NT2/D1 (cell line): ENCODE data around the gene SCGN.

ENCODE experiments used
- DNase-seq: peaks from one replicate; pipeline ENCODE4 v3.0.0-alpha.2; 2011; ENCODE audit warnings: low read depth, low spot score
- H3K27me3 ChIP-seq: 2 replicates; pipeline ENCODE4 v1.6.0; 2011; ENCODE audit warnings: mild to moderate bottlenecking; ENCODE audit not compliant: insufficient read length, insufficient read depth
- H3K36me3 ChIP-seq: 2 replicates; pipeline ENCODE4 v1.6.1; 2011; ENCODE audit warnings: mild to moderate bottlenecking, low read length, mixed read lengths; ENCODE audit not compliant: insufficient read depth, insufficient read length
- H3K4me1 ChIP-seq: 2 replicates; pipeline ENCODE4 v1.5.1; 2011; ENCODE audit not compliant: insufficient read depth, insufficient read length
- H3K4me3 ChIP-seq: 2 replicates; pipeline ENCODE4 v1.5.1; 2011; ENCODE audit warnings: low read depth; ENCODE audit not compliant: insufficient read length
- H3K9ac ChIP-seq: 2 replicates; pipeline ENCODE4 v1.6.0; 2011; ENCODE audit warnings: low read depth; ENCODE audit not compliant: insufficient read length
- H3K9me3 ChIP-seq: 2 replicates; pipeline ENCODE4 v1.5.1; 2011; ENCODE audit warnings: mild to moderate bottlenecking, low read length; ENCODE audit not compliant: insufficient read depth
- SUZ12 ChIP-seq: IDR thresholded peaks from 2 replicates; pipeline ENCODE4 v1.6.1; 2011; ENCODE audit not compliant: insufficient read length, insufficient read depth; ENCODE audit errors: extremely low read depth
- YY1 ChIP-seq: IDR thresholded peaks from 2 replicates; pipeline ENCODE4 v1.6.1; 2011; ENCODE audit not compliant: insufficient read length, insufficient read depth
- ZNF274 ChIP-seq: IDR thresholded peaks from 2 replicates; pipeline ENCODE4 v1.6.1; 2011; ENCODE audit warnings: mild to moderate bottlenecking, low read depth, low read length

Gene SCGN

DNA sequence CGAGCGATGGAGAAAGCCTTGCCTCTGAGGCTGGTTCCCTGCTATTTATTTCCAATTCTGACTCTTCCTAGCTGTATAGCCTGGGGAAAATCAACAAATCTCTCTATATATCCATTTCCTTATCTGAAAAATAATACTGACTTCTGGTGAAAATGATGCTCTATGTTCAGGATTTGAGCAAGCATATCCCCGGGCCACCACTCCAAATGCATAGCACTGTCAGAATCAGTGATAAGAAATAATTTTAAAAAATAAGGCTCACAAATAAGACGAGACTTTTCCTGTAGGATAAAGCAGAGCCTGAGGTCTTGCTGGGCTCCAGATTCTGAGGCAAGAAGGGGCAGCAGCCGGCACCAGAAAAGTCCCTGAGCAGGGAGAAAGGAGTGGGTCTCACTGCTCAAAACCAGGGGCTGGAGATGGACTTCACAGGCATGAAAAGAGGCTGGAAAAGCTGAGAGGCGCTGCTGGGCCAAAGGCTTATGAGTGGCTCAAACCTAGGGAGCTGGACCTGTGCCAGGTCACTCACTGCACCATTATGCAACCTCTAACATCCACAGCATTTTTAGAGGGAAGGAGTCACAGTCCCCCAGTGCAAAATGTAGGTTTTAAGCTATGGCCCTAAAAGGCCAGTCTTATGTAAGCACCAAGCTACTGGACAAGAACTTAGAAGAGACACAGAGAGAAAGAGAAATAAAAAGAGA, 54.4 kb downstream of the SCGN start:
- Histone ChIP-seq H3K4me3 (no peak overlapping the region), H3K4me1 (no peaks in the 10 kb centered on the region), H3K9ac (no peak overlapping the region), H3K36me3 (no peaks in the 10 kb centered on the region), H3K9me3 (no peaks in the 10 kb centered on the region), H3K27me3 (no peaks in the 10 kb centered on the region)
- TF ChIP-seq SUZ12 (no peak), ZNF274 (no peak), YY1 (no peak)
- no peak for DNase-seq

DNA sequence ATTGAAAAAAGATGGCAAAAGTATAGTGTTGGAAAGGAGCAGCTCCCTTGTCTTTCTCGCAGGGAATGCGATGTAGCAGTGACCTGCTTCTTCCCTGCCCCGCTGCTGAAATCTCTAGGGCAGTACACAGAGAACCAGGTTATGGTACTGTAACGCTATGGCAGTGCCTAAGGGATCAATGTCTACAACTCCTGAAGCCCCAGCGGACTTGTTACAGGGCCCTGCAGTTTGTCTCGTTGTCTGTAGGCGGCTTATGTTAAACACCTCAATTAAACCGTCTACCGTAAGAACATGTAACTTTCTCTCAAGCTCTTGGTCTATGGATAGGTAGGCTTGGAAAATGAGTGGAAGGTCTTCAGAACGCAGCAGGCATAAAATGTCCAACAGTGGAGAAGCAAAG, 57.7 kb downstream of the SCGN start:
- Histone ChIP-seq H3K4me3 (no peak overlapping the region), H3K4me1 (no peaks in the 10 kb centered on the region), H3K9me3 (no peaks in the 10 kb centered on the region), H3K27me3 (no peaks in the 10 kb centered on the region), H3K9ac (no peak overlapping the region), H3K36me3 (no peaks in the 10 kb centered on the region)
- DNase-seq, result no peak
- TF ChIP-seq ZNF274 (no peak), YY1 (no peak), SUZ12 (no peak)

DNA sequence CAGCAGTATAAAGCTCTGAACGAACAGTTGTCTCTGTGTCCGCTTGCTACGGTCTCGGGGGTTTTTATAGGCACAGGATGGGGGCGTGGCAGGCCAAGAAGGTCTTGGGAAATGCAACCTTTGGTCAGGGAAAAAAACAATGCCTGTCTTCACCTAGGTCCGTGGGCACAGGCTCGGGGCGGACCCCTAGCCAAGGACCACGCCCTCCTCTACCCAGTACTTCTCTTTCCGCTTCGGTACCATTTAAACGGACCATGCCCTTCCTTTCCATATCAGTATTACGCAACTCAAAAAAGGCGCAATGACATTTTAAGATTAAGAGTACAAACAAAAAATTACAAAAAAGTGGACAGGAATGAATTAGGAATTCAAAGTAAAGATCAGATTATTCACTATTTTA, 58.3 kb downstream of the SCGN start:
- Histone ChIP-seq H3K4me1 (no peaks in the 10 kb centered on the region), H3K9ac (no peak overlapping the region), H3K27me3 (no peaks in the 10 kb centered on the region), H3K36me3 (no peaks in the 10 kb centered on the region), H3K4me3 (no peak overlapping the region), H3K9me3 (no peaks in the 10 kb centered on the region)
- TF ChIP-seq ZNF274, result no peak
- no peak for TF ChIP-seq SUZ12
- no peak for TF ChIP-seq YY1
- no peak for DNase-seq

DNA sequence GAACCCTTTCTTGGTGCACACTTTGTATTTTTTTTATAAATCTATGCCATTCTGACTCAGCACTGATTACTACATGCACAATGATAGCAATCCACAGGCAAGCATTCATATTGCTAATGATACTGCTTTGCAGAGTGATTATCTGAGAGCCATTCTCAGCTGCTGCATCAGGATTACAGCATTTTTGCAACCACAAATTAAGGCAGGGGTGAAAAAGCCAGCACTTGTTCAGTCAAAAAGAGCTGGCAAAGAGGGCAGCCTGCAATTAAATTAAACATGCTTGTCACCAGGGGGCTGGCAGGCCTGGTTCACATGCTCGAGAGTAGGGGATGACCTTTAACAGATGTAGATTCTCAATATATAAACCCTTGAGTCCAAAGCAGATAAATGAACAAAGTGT, 61.8 kb downstream of the SCGN start:
- no peak for DNase-seq
- Histone ChIP-seq H3K9ac (no peak overlapping the region), H3K4me1 (no peaks in the 10 kb centered on the region), H3K27me3 (no peaks in the 10 kb centered on the region), H3K9me3 (no peaks in the 10 kb centered on the region), H3K36me3 (no peaks in the 10 kb centered on the region), H3K4me3 (no peak overlapping the region)
- no peak for TF ChIP-seq ZNF274
- no peak for TF ChIP-seq SUZ12
- TF ChIP-seq YY1, result no peak

DNA sequence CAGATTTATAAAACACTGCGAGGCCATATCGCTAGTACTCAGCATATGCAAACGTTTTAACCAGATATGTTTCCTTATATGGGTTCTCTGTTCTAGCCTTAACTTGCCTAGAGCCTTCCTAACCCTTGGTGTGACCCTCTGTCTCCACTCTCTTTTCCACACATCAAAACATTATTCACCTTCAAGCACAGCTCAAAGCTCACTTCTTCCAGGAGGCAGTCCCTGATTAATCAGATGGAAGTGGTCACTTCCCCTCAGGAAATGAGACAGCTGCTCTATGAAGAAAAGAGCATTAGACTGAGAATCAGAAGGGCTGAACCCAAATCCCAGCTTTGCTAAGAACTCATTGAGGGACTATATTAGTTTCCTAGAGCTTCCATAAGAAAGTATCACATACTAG, 62.8 kb downstream of the SCGN start:
- H3K4me3 ChIP-seq, result no peak overlapping the region
- TF ChIP-seq ZNF274 (no peak), SUZ12 (no peak), YY1 (no peak)
- no peaks in the 10 kb centered on the region for H3K36me3 ChIP-seq
- no peaks in the 10 kb centered on the region for H3K4me1 ChIP-seq
- H3K9ac ChIP-seq, result no peak overlapping the region
- no peak for DNase-seq
- no peaks in the 10 kb centered on the region for H3K27me3 ChIP-seq
- no peaks in the 10 kb centered on the region for H3K9me3 ChIP-seq

DNA sequence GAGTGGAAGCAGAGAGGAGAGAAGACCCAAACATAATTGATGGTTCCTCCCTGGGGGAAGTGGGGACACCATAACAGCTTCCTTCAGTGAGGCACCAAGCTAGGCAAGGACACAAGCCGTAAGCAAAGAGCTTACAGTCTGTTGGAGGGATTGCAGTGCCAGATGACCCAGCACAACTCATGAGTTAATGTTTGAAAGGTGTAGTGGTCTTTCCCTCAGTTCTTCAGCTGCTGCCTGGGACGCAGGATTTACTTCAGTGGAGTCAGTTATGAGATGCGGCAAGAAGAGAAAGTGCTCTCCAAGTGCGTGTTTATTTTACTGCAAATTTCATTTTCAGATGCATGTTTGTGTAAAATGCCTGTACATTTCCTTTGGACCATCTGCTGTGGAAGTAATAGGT, 63.8 kb downstream of the SCGN start:
- DNase-seq, result no peak
- Histone ChIP-seq H3K9me3 (no peaks in the 10 kb centered on the region), H3K4me3 (no peak overlapping the region), H3K27me3 (no peaks in the 10 kb centered on the region), H3K4me1 (no peaks in the 10 kb centered on the region), H3K9ac (no peak overlapping the region), H3K36me3 (no peaks in the 10 kb centered on the region)
- no peak for TF ChIP-seq SUZ12
- no peak for TF ChIP-seq ZNF274

DNA sequence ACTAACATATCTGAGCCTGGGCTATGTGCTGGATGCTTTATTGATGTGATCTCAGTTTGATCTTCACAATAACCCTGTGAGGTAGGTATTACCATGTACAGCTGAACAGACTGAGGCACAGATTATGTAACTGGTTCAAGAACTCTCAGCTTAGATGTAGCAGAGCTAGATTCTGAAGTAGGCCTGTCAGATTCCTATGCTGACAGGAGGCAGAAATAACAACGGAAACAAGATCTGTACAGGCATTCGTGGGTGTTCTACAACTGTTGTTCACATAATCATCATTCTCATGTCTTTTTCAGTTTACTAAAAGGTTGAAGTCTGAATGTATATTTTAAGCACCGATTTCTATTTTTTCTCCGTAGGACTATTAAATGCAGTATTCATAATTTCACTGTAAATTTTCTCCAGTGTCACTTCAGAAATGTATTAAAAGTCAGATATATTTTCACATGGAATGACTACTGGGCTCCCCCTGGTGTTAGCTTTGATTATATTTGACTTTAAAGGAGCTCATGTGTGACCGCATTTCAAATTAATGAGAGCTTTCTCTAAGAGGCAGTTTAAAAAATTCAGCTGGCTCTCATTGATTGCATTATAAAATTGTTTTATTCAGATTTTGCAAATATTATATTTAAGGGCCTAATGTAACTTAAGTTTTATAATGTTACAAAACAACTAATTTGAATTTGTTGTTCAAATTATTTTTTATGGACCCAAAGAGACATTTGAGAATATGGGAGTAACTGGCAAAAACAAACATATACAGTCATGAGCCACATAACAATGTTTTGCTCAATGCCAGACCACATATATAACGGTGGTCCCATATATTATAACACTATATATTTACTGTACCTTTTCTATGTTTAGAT, 66.1 kb downstream of the SCGN start:
- no peaks in the 10 kb centered on the region for H3K4me1 ChIP-seq
- H3K9ac ChIP-seq, result no peak overlapping the region
- no peak overlapping the region for H3K4me3 ChIP-seq
- no peak for DNase-seq
- H3K36me3 ChIP-seq, result no peaks in the 10 kb centered on the region
- H3K27me3 ChIP-seq, result no peaks in the 10 kb centered on the region
- no peaks in the 10 kb centered on the region for H3K9me3 ChIP-seq
- no peak for TF ChIP-seq ZNF274
- TF ChIP-seq YY1, result no peak
